MM.1S (cell line): ENCODE measurements around the gene CWC27.

Experiments used
- EZH2 ChIP-seq: fragments of 300-600 bp; sonication (generic); optimal IDR thresholded peaks from 2 replicates; pipeline ENCODE3; 2017; ENCODE audit warnings: low read depth, mild to moderate bottlenecking, antibody characterized with exemption, low read length, mixed read lengths
- EZH2phosphoT487 ChIP-seq: fragments of 300-600 bp; sonication (generic); IDR thresholded peaks from 2 replicates; pipeline ENCODE4 v1.6.1; 2018; ENCODE audit warnings: antibody characterized with exemption, low read length

- TF ChIP-seq EZH2 (no peak), EZH2phosphoT487 (no peak)
These were observed 119.2 kb downstream of the CWC27 start for GRCh38 chr5:64887910-64888309.
